BE2C (cell line): Measurements from ENCODE around the gene SPIC.

Experiments used
- DNase-seq: peaks from one replicate; pipeline ENCODE4 v3.0.0-alpha.2; 2020
- H3K27me3 ChIP-seq: fragments of 250-450 bp; sonication (Bioruptor Pico); 2 replicates; pipeline ENCODE4 v1.5.1; 2020; ENCODE audit warnings: mild to moderate bottlenecking
- H3K36me3 ChIP-seq: fragments of 250-450 bp; sonication (Bioruptor Pico); 2 replicates; pipeline ENCODE4 v1.5.1; 2020; ENCODE audit warnings: mild to moderate bottlenecking
- H3K4me1 ChIP-seq: fragments of 250-450 bp; sonication (Bioruptor Pico); 2 replicates; pipeline ENCODE4 v1.5.1; 2020
- H3K4me3 ChIP-seq: 2 replicates; pipeline ENCODE4 v1.5.1; 2011; ENCODE audit warnings: low read depth, low read length
- H3K9me3 ChIP-seq: fragments of 250-450 bp; sonication (Bioruptor Pico); 2 replicates; pipeline ENCODE4 v1.5.1; 2020
- CTCF ChIP-seq: IDR thresholded peaks from 2 replicates; pipeline ENCODE4 v1.5.1; 2012; ENCODE audit warnings: mild to moderate bottlenecking, low read depth, low read length

SPIC gene

GRCh38 chr12:101498252-101498651 is 23.1 kb downstream of the SPIC start:
- Histone ChIP-seq H3K36me3 (no peaks in the 10 kb centered on the region), H3K4me1 (no peaks in the 10 kb centered on the region), H3K9me3 (no peaks in the 10 kb centered on the region; the same call in 1 of the 2 replicates), H3K4me3 (no peak overlapping the region), H3K27me3 (no peaks in the 10 kb centered on the region)
- no peak for TF ChIP-seq CTCF
- no peak for DNase-seq

GRCh38 chr12:101501410-101501995 is 26.4 kb downstream of the SPIC start:
- Histone ChIP-seq H3K27me3 (no peaks in the 10 kb centered on the region), H3K4me1 (no peaks in the 10 kb centered on the region), H3K4me3 (no peak overlapping the region), H3K36me3 (no peaks in the 10 kb centered on the region), H3K9me3 (no peaks in the 10 kb centered on the region)
- no peak for DNase-seq
- no peak for TF ChIP-seq CTCF

GRCh38 chr12:101521136-101521535 is 46.0 kb downstream of the SPIC start:
- TF ChIP-seq CTCF = no peak
- Histone ChIP-seq H3K4me1 (no peaks in the 10 kb centered on the region), H3K9me3 (no peaks in the 10 kb centered on the region), H3K36me3 (no peaks in the 10 kb centered on the region), H3K4me3 (no peak overlapping the region), H3K27me3 (no peaks in the 10 kb centered on the region)
- no peak for DNase-seq

GRCh38 chr12:101527682-101528081 is 52.5 kb downstream of the SPIC start:
- no peaks in the 10 kb centered on the region for H3K4me1 ChIP-seq
- H3K9me3 ChIP-seq = no peaks in the 10 kb centered on the region
- H3K36me3 ChIP-seq = no peaks in the 10 kb centered on the region
- H3K4me3 ChIP-seq = no peak overlapping the region
- TF ChIP-seq CTCF = no peak
- H3K27me3 ChIP-seq = no peaks in the 10 kb centered on the region
- no peak for DNase-seq

- H3K4me1 ChIP-seq = no peaks in the 10 kb centered on the region
- no peak for DNase-seq
- no peak for TF ChIP-seq CTCF
- H3K9me3 ChIP-seq = no peaks in the 10 kb centered on the region
- no peak overlapping the region for H3K4me3 ChIP-seq
- H3K36me3 ChIP-seq = no peaks in the 10 kb centered on the region
- no peaks in the 10 kb centered on the region for H3K27me3 ChIP-seq
Observed at GRCh38 chr12:101536069-101536674, 61.0 kb downstream of the SPIC start.
